ENCODE measurements around the gene PNLIPRP1. TPM values are rescaled to one million over a fixed set of nuclear protein-coding genes. Genes with fewer than 3 reads are reported as not detected.

The PNLIPRP1 gene
- total RNA-seq, 4 donors from 2014 or later = not detected

DNA sequence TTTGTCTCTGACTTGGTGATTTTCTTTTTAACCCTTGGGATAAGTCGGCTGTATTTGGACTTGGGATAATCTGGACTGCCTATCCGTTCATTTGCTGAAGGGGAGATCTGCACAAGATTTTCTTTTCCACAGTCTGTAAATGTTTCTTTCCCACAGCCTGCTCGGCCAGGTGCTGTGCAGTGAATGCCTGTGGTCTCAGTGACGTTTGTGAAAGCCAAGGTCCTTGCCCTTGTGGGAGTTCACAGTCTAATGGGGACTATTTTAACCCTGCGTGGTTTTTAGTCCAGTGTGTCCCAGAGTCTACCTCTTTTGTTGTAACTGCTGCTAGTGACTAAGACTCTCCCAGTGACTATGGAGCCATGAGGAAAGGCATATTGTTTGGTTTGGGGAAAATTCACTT lies 36.1 kb upstream of the PNLIPRP1 start:
- no peak for DNase-seq (ENCODE audit: low spot score)
- TF ChIP-seq, protein P1, sequence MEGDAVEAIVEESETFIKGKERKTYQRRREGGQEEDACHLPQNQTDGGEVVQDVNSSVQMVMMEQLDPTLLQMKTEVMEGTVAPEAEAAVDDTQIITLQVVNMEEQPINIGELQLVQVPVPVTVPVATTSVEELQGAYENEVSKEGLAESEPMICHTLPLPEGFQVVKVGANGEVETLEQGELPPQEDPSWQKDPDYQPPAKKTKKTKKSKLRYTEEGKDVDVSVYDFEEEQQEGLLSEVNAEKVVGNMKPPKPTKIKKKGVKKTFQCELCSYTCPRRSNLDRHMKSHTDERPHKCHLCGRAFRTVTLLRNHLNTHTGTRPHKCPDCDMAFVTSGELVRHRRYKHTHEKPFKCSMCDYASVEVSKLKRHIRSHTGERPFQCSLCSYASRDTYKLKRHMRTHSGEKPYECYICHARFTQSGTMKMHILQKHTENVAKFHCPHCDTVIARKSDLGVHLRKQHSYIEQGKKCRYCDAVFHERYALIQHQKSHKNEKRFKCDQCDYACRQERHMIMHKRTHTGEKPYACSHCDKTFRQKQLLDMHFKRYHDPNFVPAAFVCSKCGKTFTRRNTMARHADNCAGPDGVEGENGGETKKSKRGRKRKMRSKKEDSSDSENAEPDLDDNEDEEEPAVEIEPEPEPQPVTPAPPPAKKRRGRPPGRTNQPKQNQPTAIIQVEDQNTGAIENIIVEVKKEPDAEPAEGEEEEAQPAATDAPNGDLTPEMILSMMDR (IDR thresholded peaks at IDR 0.05) = no peak
- ATAC-seq (ENCODE audit: low FRiP score) = no peak

DNA sequence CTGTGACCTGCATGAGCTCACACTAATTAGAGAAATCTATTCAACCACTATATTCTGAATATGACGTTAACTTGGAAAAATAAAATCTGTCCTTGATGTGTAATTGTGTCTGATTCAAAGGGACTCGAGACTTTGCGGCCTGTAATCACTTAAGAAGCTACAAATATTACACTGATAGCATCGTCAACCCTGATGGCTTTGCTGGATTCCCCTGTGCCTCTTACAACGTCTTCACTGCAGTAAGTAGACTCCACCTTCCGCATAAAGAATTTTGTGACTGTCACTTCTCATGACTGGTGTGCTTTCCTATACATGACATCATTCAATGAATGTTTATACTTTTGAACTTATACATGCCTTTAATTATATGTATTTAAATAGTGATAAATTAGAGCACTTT lies 34.9 kb upstream of the PNLIPRP1 start:
- TF ChIP-seq, protein P1 (IDR thresholded peaks at IDR 0.05) = no peak
- DNase-seq (ENCODE audit: low spot score) = no peak
- no peak for ATAC-seq (ENCODE audit: low FRiP score)

DNA sequence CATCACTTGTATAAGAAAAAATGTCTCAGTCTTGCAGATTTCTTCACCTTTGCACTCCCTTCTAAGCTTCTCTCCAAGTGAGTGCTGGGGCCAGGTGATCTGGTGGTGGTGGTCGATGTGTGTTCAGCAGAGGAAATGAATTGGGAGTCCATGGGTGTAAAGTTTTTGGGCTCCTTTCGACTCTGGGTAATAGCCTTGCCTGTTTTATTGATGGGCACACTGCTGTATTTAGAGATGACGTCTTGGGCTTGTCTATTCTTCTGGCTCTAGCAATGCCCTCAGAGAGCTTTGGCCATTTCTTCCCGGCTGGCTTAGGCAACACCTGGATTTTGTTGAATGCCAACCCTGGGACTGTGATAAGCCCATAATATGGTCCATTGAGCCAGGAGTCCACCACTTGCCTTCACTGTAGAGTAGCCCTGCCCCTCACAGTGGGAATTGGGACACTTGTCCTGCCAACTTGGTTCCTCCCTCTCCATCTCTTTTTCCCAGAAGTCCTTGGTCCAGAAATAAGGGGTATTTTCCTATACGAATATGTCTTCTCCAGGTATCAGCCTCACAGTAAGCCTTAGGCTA lies 33.4 kb upstream of the PNLIPRP1 start:
- TF ChIP-seq, protein P1 (IDR thresholded peaks at IDR 0.05) = no peak
- DNase-seq (ENCODE audit: low spot score) (no peak), ATAC-seq (ENCODE audit: low FRiP score) (no peak)

DNA sequence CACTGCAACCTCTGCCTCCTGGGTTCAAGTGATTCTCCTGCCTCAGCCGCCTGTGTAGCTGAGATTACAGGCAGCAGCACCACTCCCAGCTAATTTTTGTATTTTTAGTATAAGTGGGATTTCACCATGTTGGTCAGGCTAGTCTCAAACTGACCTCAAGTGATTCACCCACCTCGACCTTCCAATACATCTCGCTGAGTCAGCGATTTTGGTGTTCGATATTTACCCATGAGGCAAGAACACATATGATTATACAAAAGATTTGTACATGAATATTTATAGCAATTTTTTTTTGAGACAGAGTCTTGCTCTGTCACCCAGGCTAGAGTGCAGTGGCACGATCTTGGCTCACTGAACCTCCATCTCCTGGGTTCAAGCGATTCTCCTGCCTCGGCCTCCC lies 25.2 kb upstream of the PNLIPRP1 start:
- no peak for ATAC-seq (ENCODE audit: low FRiP score)

DNA sequence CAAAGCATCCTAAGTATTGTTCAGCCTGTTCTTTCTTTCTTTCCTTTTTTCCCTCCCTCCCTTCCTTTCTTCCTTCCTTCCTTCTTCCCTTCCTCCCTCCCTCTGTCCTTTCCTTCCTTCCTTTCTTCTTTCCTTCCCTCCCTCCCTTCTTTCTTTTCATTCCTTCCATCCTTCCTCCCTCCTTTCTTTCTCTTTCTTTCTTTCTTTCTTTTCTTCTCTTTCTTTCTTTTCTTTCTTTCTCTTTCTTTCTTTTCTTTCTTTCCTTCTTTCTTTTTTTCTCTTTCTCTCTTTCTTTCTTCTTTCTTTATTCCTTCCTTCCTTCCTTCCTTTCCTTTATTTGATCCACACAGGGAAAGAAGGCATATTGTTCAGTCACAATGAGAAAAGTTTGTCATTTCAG lies 23.8 kb upstream of the PNLIPRP1 start:
- DNase-seq (ENCODE audit: low spot score) (no peak), ATAC-seq (ENCODE audit: low FRiP score) (no peak)
- TF ChIP-seq, protein P1 (IDR thresholded peaks at IDR 0.05) = no peak

More for the DNA sequence above, 25.2 kb upstream of the PNLIPRP1 start:
- TF ChIP-seq, protein P1 (IDR thresholded peaks at IDR 0.05) = no peak
- no peak for DNase-seq (ENCODE audit: low spot score)

DNA sequence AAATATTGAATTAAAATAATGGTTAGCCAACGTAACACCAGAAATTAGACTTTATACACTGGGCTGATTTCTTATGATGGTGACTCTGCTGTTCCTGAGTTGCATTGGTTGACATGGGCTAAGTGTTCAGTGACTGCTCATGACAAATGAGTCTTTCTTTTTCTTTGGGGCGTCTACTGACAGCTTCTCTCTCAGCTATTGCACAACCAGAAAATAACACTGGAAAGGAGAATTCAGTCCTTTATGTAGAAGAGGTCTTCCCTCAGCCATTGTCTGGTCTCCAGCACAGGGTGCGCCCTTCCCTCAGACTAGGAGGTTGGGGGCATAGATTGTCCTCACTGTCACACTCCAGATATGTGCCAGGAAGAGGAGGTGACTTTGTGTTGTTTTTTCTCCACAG lies 23.4 kb upstream of the PNLIPRP1 start:
- no peak for DNase-seq (ENCODE audit: low spot score)
- ATAC-seq (ENCODE audit: low FRiP score) = no peak
- TF ChIP-seq, protein P1 (IDR thresholded peaks at IDR 0.05) = no peak

DNA sequence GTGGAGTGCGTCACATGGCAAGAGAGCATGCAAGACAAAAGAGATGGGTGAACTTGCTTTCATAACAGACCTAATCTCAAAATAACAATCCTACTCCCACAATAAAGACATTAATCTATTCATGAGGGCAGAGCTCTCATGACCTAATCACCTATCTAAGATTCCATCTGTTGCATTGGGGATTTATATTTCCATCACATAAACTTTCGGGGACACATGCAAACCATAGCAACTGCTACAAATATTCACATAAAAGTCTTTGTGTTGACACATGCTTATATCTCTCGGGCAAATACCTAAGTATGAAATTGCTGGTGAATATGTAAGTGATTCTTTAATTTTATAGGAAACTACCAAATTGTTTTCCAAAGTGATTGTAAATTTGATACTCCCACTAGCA lies 16.0 kb upstream of the PNLIPRP1 start:
- ATAC-seq (ENCODE audit: low FRiP score) = no peak
- TF ChIP-seq, protein P1 (IDR thresholded peaks at IDR 0.05) = no peak

More for the DNA sequence above, 16.0 kb upstream of the PNLIPRP1 start:
- no peak for DNase-seq (ENCODE audit: low spot score)

All from omental fat pad (tissue), 4 donors.